Hindlimb muscle (tissue), 1 donor: ENCODE measurements around the gene CUBN. TPM values are rescaled to one million over a fixed set of nuclear protein-coding genes. Genes with fewer than 3 reads are reported as not detected.

ENCODE experiments used
- DNase-seq: peaks from one replicate; pipeline ENCODE4 v3.0.0-alpha.2; 2013
- polyA plus RNA-seq: library from polyadenylated mRNA; unstranded; fragments of 120-200 nt; gene quantifications from one replicate; pipeline ENCODE4 v1.2.1, GENCODE V29; 2013; ENCODE audit not compliant: insufficient read length

Gene CUBN
- polyA plus RNA-seq = 3.3 TPM

DNA sequence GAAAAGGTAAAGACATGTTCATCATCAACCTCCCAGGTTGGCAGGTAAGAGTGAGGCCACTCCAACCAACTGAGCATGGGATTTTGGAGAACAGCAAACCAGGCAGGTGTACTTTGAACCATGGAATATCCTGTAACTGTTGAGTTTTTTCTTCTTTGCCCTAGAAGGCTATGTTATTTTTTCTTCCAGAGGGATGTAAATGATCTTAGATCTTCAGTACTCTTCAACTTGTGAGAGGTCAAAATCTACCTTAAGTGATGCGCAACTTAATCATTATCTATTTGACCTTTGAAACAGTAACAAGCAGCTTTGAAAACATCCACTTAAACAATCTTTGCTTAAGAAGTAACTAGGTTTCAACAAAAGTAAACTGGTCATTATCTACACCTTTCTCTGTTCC lies at the start of gene CUBN:
CUBN (minus strand) TSS at position 71 of the 400 bp plus-strand sequence; CDS start at position 25, 46 bp downstream.
- DNase-seq = no peak

DNA sequence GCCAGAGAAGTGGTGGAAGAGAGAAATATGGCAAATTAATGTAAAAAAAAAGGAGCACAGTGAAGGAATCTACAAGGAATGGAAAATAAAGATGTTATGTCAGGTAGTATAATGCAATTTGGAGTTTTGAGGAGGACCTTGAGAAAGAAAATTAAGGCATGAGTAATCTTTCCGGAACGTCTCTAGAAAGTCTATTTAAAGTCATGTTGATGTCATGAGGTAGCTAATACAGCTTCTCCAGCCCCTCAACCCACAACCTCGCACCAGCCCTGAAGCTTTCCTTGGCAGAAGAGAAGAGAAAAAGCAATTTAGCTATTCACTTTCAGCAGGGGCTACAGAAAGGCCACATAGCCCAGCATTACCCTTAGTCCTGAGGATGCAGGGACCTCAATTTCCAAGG lies 49.4 kb upstream of the CUBN start:
- no peak for DNase-seq

DNA sequence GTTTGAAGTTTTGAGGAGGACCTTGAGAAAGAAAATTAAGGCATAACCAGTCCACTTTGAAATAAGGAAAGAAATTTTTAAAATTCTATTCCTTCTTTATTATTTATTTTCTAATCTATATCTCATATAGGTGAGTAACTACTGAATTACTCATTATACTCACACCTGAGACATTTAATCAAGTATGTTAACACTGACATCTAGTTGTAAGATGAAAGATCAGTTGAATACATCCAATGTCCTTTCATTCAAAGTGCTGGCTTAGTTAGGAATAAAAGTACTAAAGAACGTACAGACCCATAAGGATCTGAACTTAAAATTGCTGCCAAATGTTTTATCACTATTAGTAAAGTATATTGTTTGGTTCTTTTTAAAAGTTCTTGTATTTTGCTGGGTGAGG lies 48.4 kb upstream of the CUBN start:
- DNase-seq = no peak

DNA sequence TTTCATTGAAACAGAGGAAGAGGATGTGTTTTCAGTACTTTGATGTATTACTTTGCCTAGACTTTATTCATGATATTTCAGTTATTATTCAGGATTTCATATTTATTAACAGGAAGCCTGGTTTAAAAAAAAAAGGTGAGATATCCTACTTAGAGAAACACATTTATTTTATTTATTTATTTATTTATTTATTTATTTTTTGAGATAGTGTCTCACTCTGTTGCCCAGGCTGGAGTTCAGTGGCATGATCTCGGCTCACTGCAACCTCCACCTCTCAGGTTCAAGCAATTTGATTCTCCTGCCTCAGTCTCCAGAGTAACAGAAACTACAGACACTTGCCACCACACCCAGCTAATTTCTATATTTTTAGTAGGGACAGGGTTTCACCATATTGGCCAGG lies 47.4 kb upstream of the CUBN start:
- no peak for DNase-seq

DNA sequence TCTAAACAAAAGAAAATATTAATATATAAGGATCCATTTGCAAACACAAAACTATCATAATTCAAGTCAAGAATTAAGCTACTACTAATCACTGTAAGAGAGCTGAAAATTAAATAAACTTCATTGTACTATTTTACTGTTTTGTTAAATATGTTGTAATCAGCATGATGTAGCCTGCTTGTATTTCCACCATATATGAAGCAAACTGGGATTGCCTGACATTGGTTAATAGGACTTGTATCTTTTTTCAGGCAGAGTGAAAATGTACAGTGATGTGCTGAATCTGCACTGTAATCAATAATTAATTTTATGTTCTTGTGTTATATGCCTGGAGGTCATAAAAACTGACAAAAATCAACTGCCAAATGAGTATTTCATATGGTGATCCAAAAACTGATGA lies 46.5 kb upstream of the CUBN start:
- no peak for DNase-seq

DNA sequence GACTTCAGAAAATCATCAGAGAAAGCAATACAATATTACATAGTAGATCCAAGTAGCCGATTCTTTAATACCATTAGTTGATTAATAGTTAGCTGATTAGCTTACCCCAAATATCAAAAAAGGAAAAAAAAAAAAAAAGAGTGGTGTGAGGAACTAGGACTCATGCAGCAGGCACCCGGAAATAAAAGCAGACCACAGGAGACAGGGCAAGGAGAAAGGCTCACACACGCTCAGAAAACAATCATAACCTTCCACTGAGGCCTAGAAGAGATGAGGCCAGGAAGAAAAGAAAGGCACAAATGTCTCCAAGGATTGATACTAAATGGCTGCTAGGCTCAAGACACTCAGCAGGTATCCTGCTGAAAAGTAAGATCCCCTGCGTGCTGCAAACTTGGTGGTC lies 45.9 kb upstream of the CUBN start:
- DNase-seq = no peak

DNA sequence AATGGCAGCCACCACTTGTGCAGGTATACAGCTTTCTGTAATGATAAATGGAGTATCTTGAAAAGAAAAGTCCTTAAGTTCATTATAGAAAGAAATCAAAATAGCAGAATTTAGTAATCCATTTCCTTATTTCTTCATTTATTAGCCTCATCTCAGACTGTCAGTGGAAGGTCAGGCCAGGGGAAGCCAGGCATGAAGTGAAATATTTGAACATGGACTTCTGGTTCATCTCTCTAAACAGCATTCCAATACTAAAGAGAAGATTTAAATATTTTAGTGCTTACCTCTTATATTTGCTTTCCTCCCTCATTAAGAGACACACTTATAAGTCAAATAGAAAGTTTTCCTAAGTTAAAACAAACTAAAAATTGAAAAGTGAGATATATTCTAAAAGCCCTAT lies 45.0 kb upstream of the CUBN start:
- DNase-seq = no peak

DNA sequence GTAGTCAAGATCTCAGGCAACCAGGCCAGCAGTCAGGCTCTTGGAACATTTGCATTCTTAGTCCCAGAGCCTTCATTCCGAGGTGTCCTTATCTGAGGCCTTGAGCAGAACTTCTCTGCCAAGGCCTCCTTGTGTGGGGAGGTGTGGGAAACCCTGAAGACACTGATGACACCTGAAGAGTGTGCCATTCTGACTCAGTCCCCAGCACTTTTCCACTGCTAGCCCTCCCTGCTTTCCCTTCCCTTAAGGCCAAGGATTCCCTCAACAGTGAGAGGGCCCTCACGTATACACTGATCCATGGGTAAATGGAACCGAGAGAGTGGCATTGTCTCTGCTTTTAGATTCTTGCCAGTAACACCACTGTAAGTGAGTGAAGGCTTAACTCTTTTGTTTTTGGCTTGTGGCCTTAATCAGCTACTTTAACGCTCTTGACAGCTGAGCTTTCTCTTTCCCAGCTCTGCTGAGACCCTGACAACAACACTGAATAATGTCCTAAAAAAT lies 41.6 kb upstream of the CUBN start:
- DNase-seq = no peak

DNA sequence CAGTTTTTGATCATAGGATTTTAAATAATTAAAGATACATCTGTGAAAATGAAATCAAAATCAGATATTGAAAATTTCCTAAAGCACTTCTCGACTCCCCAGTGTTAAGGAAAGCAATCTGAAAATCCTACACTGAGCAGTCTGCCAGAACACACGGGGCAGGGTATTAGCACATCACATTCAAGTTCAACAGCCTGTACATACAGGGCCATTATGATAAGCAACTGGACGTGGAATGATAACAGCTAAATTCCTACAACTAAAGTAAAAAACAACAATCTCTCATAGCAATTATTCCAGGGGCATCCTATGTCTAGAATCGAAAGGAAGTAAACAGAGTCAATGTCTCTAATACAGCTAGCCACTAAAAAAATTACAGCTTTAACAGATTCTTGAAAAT lies 40.2 kb upstream of the CUBN start:
- DNase-seq = no peak

DNA sequence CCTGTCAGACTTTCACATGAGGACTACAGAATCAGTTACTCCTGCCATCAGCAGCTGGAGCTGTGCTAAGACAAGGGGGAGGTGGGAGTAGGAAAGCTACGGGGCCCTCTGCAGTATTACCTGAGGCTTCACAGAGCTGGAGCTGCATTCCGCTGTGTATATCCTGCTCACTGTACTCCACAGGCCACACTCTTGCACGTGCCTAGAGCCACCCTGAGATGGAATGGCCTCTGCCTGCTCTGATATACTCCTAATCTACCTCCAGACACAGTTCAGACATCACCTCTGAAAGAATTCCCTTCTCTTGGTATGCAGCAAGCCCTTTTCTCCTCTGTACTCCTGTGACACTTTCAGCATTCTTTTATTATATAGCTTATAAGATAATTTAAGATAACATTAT lies 37.1 kb upstream of the CUBN start:
- no peak for DNase-seq

DNA sequence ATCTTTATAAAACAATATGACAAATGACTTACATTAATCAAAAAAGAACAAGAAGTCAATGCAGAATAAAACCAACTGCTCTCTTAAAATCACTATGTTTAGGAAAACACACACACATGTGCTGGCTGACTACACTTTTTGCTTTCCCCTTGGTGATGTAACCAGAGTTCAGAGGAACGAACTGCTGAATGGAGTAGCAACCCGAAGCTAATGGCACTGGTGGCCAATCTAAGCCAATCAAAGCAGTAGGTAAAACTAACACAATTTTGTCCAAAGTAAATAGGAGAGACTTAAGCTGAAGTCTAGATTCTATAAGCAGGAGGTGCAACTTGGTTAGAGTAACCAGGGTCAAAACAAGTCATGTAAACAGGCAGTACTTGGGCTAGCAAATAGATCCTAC lies 33.2 kb upstream of the CUBN start:
- DNase-seq = no peak

DNA sequence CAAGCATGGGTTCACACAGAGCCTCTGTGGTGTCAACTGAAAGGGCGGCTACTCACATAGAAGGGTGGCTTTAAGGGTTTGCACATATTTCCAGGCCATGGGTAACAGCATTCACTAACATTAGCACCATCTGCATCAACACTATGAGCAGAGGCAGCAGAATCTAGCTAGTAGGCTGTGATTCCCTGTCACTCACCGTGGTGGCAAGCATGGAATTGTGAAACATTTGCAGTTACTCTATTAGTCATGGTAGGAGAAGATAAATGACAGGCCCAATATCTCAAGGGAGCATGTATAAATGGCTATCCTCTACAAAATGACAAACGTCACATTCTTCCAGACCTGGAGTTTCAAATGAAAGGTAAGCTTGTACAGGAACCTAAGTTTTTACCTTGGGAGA lies 32.2 kb upstream of the CUBN start:
- no peak for DNase-seq

DNA sequence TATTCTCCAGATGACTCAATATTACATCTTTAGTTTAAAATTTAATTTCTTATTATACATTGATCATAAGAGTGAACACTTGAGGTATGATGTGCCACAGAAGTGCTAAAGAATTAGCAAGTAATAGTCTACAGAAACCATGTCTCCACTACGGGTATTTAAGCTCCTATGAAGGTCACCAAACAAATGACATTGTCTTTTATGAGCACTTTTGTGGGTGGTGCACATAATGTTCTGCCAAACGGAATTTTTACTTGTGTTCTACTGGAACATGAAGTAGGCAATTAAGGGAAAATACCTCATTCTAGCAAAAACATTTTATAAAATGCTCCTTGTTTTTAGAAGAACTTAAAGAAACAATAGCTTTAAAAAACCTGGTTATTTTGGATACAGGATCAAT lies 27.4 kb upstream of the CUBN start:
- no peak for DNase-seq

DNA sequence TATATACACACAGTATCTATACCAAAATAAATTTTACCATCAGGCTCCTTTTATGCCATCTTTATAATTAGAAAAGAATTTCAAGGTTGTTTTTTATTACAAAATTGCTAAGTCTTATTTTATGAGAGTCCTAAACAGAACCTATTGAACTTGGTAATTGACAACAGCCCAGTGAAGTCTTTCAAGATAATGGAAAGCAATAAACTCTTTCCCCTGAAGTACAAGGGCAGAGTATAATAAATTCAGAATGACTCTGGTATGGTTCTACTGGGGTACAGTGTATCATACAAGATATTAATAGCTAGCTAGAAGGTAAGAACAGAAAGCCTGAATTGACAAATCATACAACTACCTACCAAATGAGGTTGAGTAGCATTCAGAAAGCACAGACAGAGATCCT lies 26.2 kb upstream of the CUBN start:
- DNase-seq = no peak

DNA sequence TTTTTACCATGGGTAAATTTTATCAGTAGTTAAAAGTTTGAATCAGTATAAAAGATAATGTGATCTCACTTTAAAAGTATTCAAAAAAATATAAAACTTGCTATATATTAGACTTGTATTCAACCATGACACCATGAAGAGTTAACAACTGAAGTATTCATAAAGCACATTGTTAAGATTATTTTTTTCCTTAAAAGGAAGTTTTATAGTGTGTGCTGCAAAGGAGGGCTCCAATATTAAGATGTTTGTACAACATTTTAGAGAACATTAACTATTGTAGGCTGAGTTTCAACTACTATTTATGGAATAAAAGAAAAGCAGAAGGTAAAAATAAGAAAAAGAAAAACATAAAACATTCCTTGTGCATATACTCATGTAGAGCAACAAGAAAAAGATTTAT lies 24.5 kb upstream of the CUBN start:
- DNase-seq = no peak

DNA sequence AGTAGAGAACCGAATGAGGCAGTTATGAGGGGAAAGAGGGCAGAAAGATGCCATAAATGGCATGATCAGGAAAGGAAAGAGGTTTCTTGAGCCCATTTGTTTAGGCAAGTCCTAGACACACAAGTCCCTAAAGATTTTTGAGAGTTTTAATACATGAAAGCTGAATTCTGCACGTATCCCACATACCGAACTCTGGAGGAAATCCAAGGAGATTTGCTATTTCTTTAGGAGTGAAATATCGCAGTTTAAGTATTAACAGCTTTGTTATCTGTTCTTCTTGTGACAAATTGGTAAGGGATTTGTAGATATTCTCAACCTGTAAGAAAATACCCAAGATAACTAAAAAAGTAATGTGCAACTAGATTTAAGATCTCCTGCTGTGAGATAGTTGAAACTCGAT lies 23.7 kb upstream of the CUBN start:
- no peak for DNase-seq

DNA sequence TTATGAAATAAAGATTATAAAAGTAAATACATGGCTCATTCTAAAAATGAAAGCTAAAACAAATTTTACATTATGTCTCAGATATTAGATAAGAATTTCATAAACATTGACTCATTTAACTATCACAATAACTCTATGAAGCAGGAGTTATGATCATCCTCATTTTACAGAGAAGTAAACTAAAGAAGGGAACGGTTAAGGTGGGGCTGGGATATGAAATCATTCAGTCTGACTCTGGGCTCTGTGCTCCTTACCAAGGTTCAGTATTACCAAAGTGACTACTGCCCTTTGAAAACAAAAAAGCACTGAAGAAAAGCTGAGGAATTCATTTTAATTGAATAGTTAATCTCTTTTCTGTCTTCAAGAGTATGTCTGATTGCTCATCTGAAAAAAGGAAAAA lies 22.1 kb upstream of the CUBN start:
- no peak for DNase-seq

DNA sequence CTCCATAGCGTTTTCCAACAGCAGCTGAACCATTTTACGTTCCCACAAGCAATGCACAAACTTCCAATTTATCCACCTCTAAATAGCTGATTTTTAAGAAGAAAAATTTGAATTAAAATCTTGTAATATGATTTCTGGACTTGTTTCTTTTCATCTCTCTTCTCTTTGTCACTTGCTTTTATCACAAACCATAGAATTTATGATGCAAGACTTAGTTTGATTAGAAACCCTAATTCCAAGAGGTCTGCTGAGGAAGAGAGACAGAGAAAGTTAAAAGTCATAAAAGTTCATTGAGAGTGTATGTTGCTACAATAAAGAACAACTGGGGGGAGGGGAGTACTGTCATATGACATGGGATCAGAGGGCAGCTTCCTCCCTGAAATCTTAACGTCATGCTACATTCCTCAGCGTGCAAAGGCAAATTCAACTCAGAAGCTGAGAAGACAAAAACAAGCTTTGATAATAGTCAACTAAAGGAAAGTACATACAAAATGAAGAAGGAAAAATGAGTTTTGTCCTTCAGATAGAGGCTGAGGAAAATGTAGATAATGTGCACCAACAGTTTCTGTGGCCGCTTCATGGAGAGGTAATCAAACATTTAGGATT lies 18.4 kb upstream of the CUBN start:
- DNase-seq = no peak

DNA sequence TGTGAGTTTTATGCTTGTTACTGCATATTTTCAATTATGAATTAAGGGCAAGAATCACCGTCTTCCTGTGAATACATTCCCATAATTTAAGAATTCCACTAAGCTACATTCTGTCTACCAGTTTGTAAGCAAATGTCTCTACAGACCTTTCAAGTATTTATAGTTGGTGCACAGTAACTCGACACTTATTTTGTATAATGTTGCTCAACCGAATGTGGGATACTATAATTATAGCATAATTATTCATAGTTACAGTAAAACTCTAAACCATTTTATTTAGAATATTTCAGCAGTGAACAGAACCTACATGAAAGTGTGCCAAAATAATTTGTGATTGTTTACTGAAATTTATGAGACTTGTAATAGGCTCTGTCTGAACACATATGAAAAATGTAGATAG lies 17.3 kb upstream of the CUBN start:
- no peak for DNase-seq

DNA sequence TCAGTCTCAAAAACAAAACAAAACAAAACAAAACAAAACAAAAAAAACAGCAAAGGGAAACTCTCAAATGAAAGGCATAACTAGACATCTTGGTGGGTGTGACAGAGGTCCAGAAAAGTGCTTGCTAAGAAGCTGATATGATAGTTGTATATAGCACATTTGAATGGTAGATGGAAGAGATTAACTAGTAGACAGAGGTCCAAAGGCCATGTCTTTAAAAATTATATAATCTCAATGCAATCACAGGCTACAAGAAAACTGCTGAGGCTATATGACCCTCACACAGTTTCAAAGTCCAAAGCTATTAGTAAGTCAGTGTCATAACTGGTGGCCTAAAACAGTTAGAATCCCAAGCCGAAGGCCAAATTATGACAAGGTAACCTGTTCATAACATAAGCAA lies 15.6 kb upstream of the CUBN start:
- DNase-seq = no peak

DNA sequence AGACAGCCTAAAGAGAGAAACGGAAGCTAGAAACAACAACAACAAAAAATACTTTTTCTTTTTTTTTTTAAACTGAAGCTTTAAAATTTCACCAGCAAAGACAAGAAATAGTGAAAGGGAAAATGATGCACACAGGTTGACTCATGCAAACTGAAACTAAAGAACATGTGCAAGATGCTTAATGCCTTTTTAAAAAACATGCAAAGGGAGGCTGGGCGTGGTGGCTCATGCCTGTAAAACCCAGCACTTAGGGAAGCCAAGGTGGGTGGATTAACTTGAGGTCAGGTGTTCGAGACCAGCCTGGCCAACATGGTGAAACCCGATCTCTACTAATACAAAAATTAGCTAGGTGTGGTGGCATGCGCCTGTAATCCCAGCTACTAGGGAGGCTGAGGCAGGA lies 15.1 kb upstream of the CUBN start:
- DNase-seq = no peak

DNA sequence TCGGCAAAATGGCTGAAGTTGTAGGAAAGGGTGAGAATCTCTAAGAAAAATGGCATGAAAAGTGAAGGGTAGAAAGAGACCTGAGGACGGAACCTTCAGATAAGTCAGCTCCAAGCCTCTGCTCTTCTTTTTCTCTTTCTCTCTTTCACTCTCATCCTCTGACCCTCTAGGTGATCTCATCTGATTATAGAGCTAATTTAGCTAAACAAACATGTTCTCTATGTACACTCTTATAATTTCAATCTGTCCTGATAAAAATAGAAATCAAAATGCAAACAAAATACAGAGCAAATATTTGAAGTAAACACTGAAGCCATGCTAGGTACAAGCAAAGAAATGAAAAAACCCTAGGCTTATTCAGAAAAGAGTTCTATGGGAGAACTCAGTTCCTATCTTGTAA lies 14.4 kb upstream of the CUBN start:
- DNase-seq = no peak

DNA sequence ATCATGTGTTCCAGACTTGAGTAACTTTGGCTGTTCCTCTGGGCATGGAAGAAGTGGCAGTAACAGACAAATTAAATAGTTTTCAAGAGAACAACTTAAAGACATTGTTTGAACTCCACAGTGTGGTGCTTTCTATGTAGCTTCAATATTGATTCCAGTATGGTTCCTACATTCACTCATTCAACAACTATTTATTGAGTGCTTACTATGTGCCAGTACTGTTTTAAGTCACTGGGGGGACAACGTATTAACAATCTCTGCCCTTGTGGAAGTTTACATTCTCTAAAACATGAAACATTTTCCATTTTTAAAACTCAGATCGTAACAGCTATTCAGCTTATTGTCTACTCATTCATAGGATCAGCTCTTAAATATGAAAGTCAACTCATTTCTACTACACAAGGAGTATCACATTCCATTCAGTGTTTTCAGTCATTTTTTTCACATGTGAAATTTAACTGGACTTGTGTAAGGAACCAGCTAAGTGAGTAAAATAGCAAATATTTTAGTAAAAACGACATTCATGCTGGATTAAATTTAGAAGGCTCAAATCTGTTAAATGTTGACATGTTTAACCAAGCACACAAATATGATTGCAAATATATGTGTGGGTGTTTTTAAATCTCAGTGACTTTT lies 13.6 kb upstream of the CUBN start:
- no peak for DNase-seq

DNA sequence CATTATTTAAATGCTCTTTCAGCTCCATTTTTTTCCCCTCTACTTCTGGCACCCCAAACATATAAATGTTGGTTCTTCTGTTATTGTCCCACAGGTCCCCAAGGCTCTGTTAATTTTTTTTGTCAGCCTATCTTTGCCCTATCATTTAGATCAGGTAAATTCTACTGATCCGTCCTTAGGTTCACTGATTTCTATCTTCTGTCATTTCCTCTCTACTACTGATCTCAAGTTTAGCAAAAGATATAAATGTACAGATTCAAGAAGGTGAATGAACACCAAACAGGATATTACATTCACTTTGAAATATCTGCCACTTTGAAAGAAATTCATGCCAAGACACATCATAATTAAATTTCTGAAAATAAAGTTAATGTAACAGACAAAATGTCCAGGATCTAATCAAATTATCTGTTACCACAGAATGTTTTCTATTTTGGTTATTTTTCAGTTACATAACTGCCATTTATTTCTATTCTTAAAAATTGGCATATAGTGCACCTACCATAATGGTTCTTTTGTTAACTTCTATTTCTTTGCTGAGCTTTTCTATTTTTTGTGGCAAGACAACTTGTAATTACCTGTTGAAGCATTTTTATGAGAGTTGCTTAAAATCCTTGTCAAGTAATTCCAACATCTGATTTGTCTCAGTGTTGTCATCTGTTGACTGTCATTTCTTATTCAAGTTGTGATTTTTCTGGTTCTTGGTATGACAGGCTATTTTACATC lies 12.1 kb upstream of the CUBN start:
- DNase-seq = no peak
